Hematopoietic multipotent progenitor cell (in vitro differentiated cells): ENCODE data around the gene MTF1. TPM values are rescaled to one million over a fixed set of nuclear protein-coding genes. Genes with fewer than 3 reads are reported as not detected.
"Not testable (repeated sequence)": the region's sequence is repeated elsewhere in the genome, so short reads cannot be mapped to it uniquely, and the experiment has no call there.

Experiments
- DNase-seq, 3 donors: peaks; one replicate each; pipeline ENCODE4 v3.0.0-alpha.2; 2011 to 2015; ENCODE audit warnings: low read depth in 2 of 3, low spot score in 2 of 3
- total RNA-seq: library from RNA; depleted of rRNA; stranded (reverse); fragments of >200 nt; gene quantifications from one replicate; pipeline ENCODE4 v1.2.3, GENCODE V29; 2012

Gene MTF1
- 3.0 TPM for total RNA-seq

- peak; percentile 93 to 99 (median 98) for DNase-seq
These were observed at the start of gene MTF1 for GRCh38 chr1:37859507-37860345. TSS of gene MTF1 (minus strand) at chr1:37859592. CDS start at chr1:37857658, 1,934 bp downstream.

GRCh38 chr1:37908531-37908930, 49.1 kb upstream of the MTF1 start:
- not testable (repeated sequence) for DNase-seq

DNA sequence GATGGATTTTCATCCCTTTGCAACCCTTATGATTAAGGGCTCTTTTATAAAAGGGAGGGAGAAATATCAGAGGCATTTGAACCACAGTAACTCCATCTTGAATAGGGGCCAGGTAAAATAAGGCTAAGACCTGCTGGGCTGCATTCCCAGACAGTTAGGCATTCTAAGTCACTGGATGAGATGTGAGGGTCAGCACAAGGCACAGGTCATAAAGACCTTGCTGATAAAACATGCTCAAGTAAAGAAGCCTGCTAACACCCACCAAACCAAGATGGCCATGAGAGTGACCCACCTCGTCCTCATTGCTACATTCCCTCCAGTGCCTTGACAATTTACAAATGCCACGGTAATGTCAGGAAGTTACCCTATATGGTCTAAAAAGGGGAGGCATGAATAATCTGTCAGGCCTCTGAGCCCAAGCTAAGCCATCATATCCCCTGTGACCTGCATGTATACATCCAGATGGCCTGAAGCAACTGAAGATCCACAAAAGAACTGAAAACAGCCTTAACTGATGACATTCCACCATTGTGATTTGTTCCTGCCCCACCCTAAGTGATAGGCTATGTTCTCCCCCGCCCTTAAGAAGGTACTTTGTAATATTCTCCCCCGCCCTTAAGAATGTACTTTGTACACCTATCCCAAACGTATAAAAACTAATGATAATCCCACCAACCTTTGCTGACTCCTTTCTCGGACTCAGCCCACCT, 48.2 kb upstream of the MTF1 start:
- DNase-seq = not testable (repeated sequence)

- DNase-seq = not testable (repeated sequence)
These were observed 47.2 kb upstream of the MTF1 start for GRCh38 chr1:37906591-37906990.

DNA sequence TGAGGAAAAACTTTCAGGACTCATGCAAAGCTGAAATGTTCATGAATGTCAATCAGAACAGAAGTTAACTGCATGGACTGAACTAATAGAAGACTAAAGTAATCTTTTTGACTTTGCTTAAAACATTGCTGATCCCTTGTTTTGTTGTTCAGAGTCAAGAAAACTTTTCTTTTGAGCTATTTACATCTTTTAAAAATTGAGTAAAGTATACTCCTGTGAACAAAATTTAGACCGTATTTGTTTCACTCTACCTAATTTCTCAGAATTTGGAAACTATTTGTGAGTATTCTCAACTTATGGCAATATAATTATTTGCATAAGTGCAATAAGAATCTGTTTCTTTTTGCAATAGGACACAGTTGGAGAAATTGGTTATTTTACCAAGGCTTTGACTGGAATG, 46.3 kb upstream of the MTF1 start:
- peak in 1 of 3 donors; percentile 54 for DNase-seq

GRCh38 chr1:37903921-37904320, 44.5 kb upstream of the MTF1 start:
- DNase-seq = not testable (repeated sequence)

GRCh38 chr1:37902983-37903382, 43.6 kb upstream of the MTF1 start:
- no peak for DNase-seq

DNA sequence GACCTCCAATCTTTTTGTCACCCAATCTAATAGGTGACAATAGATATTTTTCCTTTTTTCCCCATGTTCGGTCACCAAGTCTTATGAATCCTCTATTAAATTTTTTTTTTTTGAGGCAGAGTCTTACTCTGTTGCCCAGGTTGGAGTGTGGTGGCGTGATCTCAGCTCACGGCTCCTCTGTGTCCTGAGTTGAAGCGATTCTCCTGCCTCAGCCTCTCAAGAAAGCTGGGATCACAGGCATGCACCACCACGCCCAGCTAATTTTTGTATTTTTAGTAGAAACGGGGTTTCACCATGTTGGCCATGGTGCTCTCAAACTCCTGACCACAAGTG, 42.5 kb upstream of the MTF1 start:
- no peak for DNase-seq

DNA sequence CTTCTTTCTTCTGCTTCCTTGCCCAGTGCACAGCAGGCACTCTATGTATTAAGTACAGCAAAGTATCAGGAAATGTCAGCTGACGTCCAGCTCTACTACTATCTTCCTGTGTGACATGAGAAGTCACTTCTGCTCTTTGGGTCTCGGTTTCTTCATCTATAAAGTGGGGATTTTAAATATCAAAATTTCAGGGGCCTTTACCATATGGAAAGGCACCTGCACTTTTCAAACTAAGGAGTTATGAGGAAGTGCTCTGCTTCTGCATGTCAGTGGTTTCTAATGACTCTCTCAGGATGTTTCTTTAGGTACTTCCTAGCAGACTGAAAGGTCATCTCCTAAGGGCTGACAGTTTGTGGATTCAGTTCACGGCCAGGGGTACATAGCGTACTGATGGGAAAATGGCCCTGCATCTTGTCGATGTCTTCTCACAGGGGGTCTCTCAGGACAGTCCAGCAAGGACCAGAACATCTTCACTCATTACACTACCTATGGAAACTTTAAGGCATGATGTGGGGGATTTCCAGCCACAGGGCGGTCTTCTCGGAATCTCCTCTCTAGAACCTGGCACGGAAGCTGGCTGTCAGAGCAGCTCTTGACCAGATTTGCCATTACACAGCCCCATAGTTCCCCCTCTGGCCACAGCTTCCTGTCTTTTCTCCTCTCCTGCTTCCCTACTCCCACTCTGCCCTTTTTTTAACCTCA, 42.0 kb upstream of the MTF1 start:
- DNase-seq = peak in 2 of 3 donors; percentile 65 to 73

GRCh38 chr1:37897563-37897962, 38.2 kb upstream of the MTF1 start:
- DNase-seq = not testable (repeated sequence)

DNA sequence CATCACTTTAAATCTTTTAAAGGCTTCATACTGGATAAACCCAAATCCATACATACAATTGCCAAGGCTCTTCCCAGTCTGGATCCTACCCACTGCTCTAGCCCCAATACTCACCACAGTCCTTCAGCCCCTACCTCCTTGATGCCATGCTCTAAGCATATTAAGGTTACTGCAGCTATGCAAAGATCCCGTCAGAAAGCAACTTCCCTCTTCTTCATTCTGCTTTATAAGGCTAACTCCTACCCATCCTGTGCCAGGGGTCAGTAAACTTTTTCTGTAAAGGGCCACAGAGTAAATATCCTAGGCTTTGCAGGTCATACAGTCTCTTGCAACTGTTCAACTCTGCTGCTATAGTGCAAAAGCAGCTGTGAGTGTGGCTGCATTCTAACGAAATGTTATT, 34.3 kb upstream of the MTF1 start:
- DNase-seq = no peak

GRCh38 chr1:37892151-37893047, 33.0 kb upstream of the MTF1 start:
- DNase-seq = no peak

DNA sequence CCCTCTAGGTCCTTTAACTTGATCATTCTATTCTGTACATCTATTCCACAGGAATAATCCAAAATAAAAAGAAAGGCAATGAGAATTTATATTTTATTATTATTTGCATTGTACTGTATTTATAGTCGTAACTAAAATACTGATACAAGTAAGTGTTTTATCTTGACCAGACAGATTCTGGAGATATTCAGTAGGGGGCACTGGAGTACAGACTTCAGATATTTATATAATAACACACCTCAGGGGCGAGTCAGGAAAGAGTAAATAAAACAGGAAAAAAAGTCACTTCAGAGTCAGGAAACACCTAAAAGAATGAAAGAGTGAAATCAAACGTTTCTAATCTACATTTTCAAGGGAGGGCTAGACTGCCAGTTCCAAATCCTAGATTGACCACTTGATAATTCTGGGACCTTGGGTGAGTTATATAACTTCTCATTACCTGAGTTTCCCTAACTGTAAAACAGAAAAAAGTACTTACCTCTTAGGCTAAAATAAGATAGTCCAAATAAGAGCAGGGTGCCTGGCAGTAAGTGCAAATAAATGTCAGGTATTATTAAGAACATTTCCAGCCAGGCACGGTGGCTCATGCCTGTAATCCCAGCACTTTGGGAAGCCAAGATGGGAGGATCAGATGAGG, 31.1 kb upstream of the MTF1 start:
- peak in 2 of 3 donors; percentile 58 to 82 for DNase-seq

DNA sequence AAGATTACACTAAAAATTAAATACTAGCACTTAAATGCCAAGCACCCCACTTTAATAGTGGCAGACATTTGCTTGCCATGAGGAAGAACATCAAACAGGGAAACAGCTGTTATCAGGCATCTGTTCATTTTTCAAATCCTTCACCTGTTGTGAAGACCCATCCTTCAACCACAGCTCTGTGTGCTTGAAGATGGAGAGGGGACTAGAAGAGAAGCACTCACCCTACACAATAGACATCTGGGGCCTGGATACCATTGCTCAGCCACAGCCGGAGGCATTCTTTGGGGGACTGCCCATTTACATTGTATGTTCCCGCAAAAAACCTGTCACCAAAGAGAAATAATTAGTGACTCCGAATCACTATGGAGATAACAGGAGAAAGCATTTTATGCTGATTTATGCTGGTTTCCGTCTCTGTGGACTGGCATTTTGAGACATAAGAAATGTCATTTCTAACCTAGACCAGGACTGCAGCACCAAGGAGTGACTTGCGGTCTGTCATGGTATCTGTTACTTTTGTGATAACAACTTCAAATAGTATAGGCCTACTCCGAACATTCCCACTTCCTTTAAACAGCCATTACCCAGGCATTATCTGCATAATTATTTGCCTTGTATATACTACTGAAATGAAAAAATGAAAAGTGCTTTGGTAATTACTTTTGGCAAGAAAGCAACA, 28.8 kb upstream of the MTF1 start:
- DNase-seq = no peak

DNA sequence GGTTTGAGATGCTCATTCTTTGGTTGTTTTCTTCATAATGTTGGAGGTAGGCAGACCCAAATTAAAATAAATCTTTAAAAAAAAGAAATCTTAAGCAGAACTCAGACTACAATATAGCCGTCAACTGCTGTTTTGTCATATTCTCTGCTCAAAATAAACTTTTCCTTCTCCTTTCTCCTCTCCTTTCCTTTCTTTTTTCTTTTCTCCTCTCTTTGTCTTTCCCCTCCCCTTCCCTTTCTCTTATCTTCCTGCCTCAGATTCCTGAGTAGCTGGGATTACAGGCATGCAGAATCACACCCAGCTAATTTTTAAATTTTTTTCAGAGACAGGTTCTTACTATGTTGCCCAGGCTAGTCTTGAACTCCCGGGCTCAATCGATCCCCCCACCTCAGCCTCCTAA, 24.8 kb upstream of the MTF1 start:
- DNase-seq = no peak

DNA sequence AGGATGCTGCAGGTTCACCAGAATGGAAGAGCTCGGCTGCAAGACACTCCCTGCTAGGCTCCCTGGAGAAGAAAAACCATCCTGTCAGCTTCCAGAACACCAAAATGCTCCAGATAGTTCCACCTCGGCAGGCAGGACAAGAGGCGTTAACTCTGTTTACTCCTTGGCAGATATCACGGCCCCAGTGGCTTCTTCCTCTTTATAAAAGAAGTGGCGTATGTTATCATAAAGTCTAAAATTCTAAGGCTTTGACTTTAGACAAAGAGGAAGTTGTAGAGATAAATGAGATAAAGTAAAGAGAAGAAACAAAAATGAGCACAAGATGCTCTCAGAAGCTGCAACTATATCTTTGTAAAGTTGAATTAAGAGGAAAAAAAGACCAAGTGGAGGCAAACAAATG, 24.3 kb upstream of the MTF1 start:
- peak in 1 of 3 donors; percentile 11 for DNase-seq

DNA sequence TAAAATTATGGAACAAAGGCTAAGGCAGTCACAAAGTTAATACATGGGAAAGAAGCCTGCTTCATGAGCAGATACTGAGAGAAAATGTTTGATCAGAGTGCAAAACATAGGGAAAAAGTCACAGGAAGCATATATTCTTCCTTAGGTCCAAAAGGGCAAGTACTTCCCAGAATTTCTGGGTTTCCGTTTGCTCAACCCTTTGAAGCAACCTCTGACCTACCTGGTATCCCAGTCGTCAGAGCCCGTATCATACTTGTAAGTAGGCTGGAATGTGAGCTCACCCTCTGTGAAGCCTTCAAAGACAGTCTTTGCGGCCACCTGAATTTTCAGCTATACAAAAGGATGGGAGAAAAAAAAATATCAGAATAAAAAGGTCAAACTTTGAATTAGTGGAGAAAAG, 20.5 kb upstream of the MTF1 start:
- no peak for DNase-seq

GRCh38 chr1:37878071-37878470, 18.7 kb upstream of the MTF1 start:
- DNase-seq = no peak

DNA sequence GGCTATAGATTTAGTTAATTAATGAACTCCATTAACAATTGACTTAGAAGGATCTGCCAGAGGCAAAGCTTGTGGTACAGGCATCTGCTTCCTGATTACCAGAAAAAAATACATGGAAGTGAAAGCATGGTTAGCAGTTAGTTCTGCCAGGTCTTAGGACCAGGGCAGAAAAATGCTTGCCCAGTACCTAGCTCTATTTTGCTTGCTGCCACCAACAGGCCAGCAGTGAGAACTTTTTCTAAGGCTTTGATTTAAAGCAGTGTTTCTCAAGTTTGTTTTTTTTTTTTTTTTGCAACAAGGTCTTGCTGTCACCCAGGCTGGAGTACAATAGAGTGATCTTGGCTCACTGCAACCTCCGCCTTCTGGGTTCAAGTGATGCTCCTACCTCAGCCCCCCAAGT, 16.4 kb upstream of the MTF1 start:
- no peak for DNase-seq
